HepG2 (cell line): ENCODE results near the gene CAMTA2. TPM values are rescaled to one million over a fixed set of nuclear protein-coding genes. Genes with fewer than 3 reads are reported as not detected.

ENCODE experiments used
- CBX5 ChIP-seq: sonication (generic); formaldehyde crosslinking; IDR thresholded peaks from 2 replicates; pipeline ENCODE4 v1.4.0; 2020; ENCODE audit warnings: missing genetic modification reagents, borderline replicate concordance
- GPN1 ChIP-seq: sonication (generic); formaldehyde crosslinking; IDR thresholded peaks from 2 replicates; pipeline ENCODE4 v1.5.1; 2020; ENCODE audit warnings: missing genetic modification reagents, borderline replicate concordance
- HIVEP1 ChIP-seq: sonication (generic); formaldehyde crosslinking; IDR thresholded peaks from 2 replicates; pipeline ENCODE4 v1.4.0; 2020; ENCODE audit warnings: mild to moderate bottlenecking, missing genetic modification reagents
- KAT7 ChIP-seq: IDR thresholded peaks from 2 replicates; pipeline ENCODE4 v1.6.1; 2018; ENCODE audit warnings: borderline replicate concordance, missing compliant biosample characterization
- MLLT10 ChIP-seq: sonication (generic); formaldehyde crosslinking; IDR thresholded peaks from 2 replicates; pipeline ENCODE4 v1.4.0; 2020; ENCODE audit warnings: missing genetic modification reagents
- PAX8 ChIP-seq: sonication (generic); formaldehyde crosslinking; IDR thresholded peaks from 2 replicates; pipeline ENCODE4 v1.8.0; 2022; ENCODE audit warnings: mild to moderate bottlenecking, missing genetic modification reagents, borderline replicate concordance
- POLR2AphosphoS5 ChIP-seq: IDR thresholded peaks from 2 replicates; pipeline ENCODE4 v1.6.1; 2012; ENCODE audit warnings: low read depth, low read length
- RFXANK ChIP-seq: IDR thresholded peaks from 2 replicates; pipeline ENCODE4 v1.6.1; 2016
- SMC3 ChIP-seq: IDR thresholded peaks from 2 replicates; pipeline ENCODE4 v1.6.1; 2011; ENCODE audit warnings: low read length, improper control_type of control experiment
- SUZ12 ChIP-seq: fragments of 150-350 bp; IDR thresholded peaks from 2 replicates; pipeline ENCODE4 v1.6.1; 2014; ENCODE audit warnings: low read depth, low read length
- TEAD3 ChIP-seq: optimal IDR thresholded peaks from 2 replicates; pipeline ENCODE3; 2016; ENCODE audit warnings: borderline replicate concordance
- ZBED4 ChIP-seq: sonication (generic); formaldehyde crosslinking; IDR thresholded peaks from 2 replicates; pipeline ENCODE4 v1.4.0; 2020; ENCODE audit warnings: missing genetic modification reagents, borderline replicate concordance
- ZBTB10 ChIP-seq: sonication (generic); formaldehyde crosslinking; IDR thresholded peaks from 2 replicates; pipeline ENCODE4 v1.4.0; 2020; ENCODE audit warnings: missing genetic modification reagents, borderline replicate concordance
- ZNF17 ChIP-seq: sonication (generic); formaldehyde crosslinking; IDR thresholded peaks from 2 replicates; pipeline ENCODE4 v1.5.0; 2020; ENCODE audit warnings: mild to moderate bottlenecking, missing genetic modification reagents
- ZNF263 ChIP-seq: sonication (generic); formaldehyde crosslinking; IDR thresholded peaks from 2 replicates; pipeline ENCODE4 v1.4.0; 2020; ENCODE audit warnings: missing genetic modification reagents
- ZNF331 ChIP-seq: sonication (generic); formaldehyde crosslinking; IDR thresholded peaks from 2 replicates; pipeline ENCODE4 v1.4.0; 2020; ENCODE audit warnings: missing genetic modification reagents
- ZNF770 ChIP-seq: sonication (generic); formaldehyde crosslinking; IDR thresholded peaks from 2 replicates; pipeline ENCODE4 v1.5.0; 2020; ENCODE audit warnings: mild to moderate bottlenecking, missing genetic modification reagents
- ZNF788 ChIP-seq: sonication (generic); formaldehyde crosslinking; IDR thresholded peaks from 2 replicates; pipeline ENCODE4 v1.5.0; 2020; ENCODE audit warnings: mild to moderate bottlenecking, missing genetic modification reagents, borderline replicate concordance
- ZNF790 ChIP-seq: sonication (generic); formaldehyde crosslinking; IDR thresholded peaks from 2 replicates; pipeline ENCODE4 v1.8.0; 2022; ENCODE audit warnings: missing genetic modification reagents, mild to moderate bottlenecking, borderline replicate concordance
- ZNF883 ChIP-seq: sonication (generic); formaldehyde crosslinking; IDR thresholded peaks from 2 replicates; pipeline ENCODE4 v1.5.1; 2020; ENCODE audit warnings: mild to moderate bottlenecking, missing genetic modification reagents; ENCODE audit errors: not compliant biosample characterization
- polyA plus RNA-seq, 8 experiments: library from polyadenylated mRNA; depleted of rRNA in 3 of 8; stranded (reverse) in 7 of 8; unstranded in 1 of 8; fragments of >200 nt; fragmentation: Illumina TruSeq in 4 of 8; extraction: Trizol in 4 of 8; gene quantifications; 2 replicates each; pipeline versions ENCODE4 v1.2.1 to v1.2.3, GENCODE V29; 2011 to 2016; ENCODE audit warnings: low read depth in 4 of 8, missing spikeins in 1 of 8, mixed read lengths in 1 of 8; ENCODE audit not compliant: insufficient read depth in 1 of 8
- total RNA-seq, 5 experiments: library from RNA; depleted of rRNA; stranded (reverse); fragments of >200 nt; fragmentation: Illumina TruSeq; extraction: Trizol; gene quantifications; 2 replicates each; pipeline ENCODE4 v1.2.3, GENCODE V29; 2016; ENCODE audit warnings: low read depth in 1 of 5

The CAMTA2 gene
- total and polyA plus RNA-seq, 2 of the 13 experiments (the other 11 are each of a cell fraction or from before 2014, with no cell fraction given) = 4.1 to 7.1 TPM

- no peak for TF ChIP-seq PAX8 (CRISPR knock-in tag)
- no peak for TF ChIP-seq HIVEP1 (CRISPR knock-in tag)
- TF ChIP-seq ZBTB10 = peak; percentile 81; the same call in 1 of the 2 replicates
- peak; percentile 76 for TF ChIP-seq ZNF883 (CRISPR knock-in tag)
- no peak for TF ChIP-seq GPN1
- peak; percentile 65; the same call in 1 of the 2 replicates for TF ChIP-seq ZBED4 (CRISPR knock-in tag)
- peak; percentile 6; the same call in 1 of the 2 replicates for TF ChIP-seq SMC3
- peak; percentile 66 for TF ChIP-seq ZNF263
- TF ChIP-seq ZNF770 (CRISPR knock-in tag) = peak; percentile 50
- no peak for TF ChIP-seq ZNF17
- TF ChIP-seq MLLT10 (CRISPR knock-in tag) = no peak
- TF ChIP-seq POLR2AphosphoS5 = peak; percentile 52; the same call in 1 of the 2 replicates
- TF ChIP-seq CBX5 (CRISPR knock-in tag) = peak; percentile 61; the same call in 1 of the 2 replicates
- peak; percentile 77; the same call in 1 of the 2 replicates for TF ChIP-seq ZNF788 (CRISPR knock-in tag)
- 0 out of 2 replicates have a peak, but pooled peaks have one; percentile 37 for TF ChIP-seq RFXANK (CRISPR knock-in tag)
- no peak for TF ChIP-seq SUZ12
- TF ChIP-seq TEAD3 (CRISPR knock-in tag) = peak; percentile 46
- TF ChIP-seq KAT7 = peak; percentile 81; the same call in 1 of the 2 replicates
- TF ChIP-seq ZNF331 (CRISPR knock-in tag) = 0 out of 2 replicates have a peak, but pooled peaks have one; percentile 67
- TF ChIP-seq ZNF790 = peak; percentile 82
Observed at GRCh38 chr17:4986951-4987766, at the start of gene CAMTA2 (continued).
